Calu3 (cell line): Measurements from ENCODE around the gene CD24. TPM values are rescaled to one million over a fixed set of nuclear protein-coding genes. Genes with fewer than 3 reads are reported as not detected.
A peak's percentile ranks its signal among the peaks of the same experiment; 100 is the strongest.

Source experiments
- BruUV-seq: library from RNA; stranded (reverse); fragments of 400-500 nt; replicated peaks from 2 replicates; lab custom pipeline; 2021; lab: Mats Ljungman, UMichigan
- CTCF ChIA-PET: fragments of 300-600 bp; sonication (Branson Sonifier 250); formaldehyde crosslinking; loops from one replicate; lab custom pipeline; 2022; ENCODE audit warnings: antibody characterized with exemption; lab: Charles Lee
- DNase-seq: peaks from one replicate; pipeline ENCODE4 v3.0.0; 2022
- H3K27ac Mint-ChIP-seq: one replicate; pipeline ENCODE4 v1.8.0; 2022; ENCODE audit warnings: mixed read lengths; ENCODE audit not compliant: unreplicated experiment
- H3K27me3 Mint-ChIP-seq: one replicate; pipeline ENCODE4 v1.8.0; 2022; ENCODE audit warnings: mixed read lengths; ENCODE audit not compliant: unreplicated experiment
- H3K36me3 Mint-ChIP-seq: one replicate; pipeline ENCODE4 v1.8.0; 2022; ENCODE audit warnings: mild to moderate bottlenecking, moderate library complexity, mixed read lengths; ENCODE audit not compliant: insufficient read depth, unreplicated experiment
- H3K4me1 Mint-ChIP-seq: one replicate; pipeline ENCODE4 v1.8.0; 2022; ENCODE audit warnings: mild to moderate bottlenecking, low read depth, mixed read lengths; ENCODE audit not compliant: unreplicated experiment
- H3K4me3 Mint-ChIP-seq: one replicate; pipeline ENCODE4 v1.8.0; 2022; ENCODE audit warnings: mild to moderate bottlenecking, low read depth, moderate library complexity, mixed read lengths; ENCODE audit not compliant: unreplicated experiment
- H3K9me3 Mint-ChIP-seq: one replicate; pipeline ENCODE4 v1.8.0; 2022; ENCODE audit warnings: low read depth, mixed read lengths; ENCODE audit not compliant: unreplicated experiment
- CTCF ChIP-seq: fragments of 200-600 bp; IDR thresholded peaks from one replicate; pipeline ENCODE4 v1.8.0; 2022; ENCODE audit warnings: antibody characterized with exemption; ENCODE audit not compliant: unreplicated experiment
- intact Hi-C: fragments of 100-400 bp; cut with micrococcal nuclease; formaldehyde crosslinking; loops from one replicate; pipeline ENCODE4 v1.10.0; 2022; ENCODE audit not compliant: unreplicated experiment
- total RNA-seq: library from RNA; stranded (reverse); gene quantifications from 2 replicates; pipeline ENCODE4 v1.2.3, GENCODE V29; 2022

CD24 gene
- total RNA-seq, 1 experiment from 2014 or later = 1,415 TPM

DNA sequence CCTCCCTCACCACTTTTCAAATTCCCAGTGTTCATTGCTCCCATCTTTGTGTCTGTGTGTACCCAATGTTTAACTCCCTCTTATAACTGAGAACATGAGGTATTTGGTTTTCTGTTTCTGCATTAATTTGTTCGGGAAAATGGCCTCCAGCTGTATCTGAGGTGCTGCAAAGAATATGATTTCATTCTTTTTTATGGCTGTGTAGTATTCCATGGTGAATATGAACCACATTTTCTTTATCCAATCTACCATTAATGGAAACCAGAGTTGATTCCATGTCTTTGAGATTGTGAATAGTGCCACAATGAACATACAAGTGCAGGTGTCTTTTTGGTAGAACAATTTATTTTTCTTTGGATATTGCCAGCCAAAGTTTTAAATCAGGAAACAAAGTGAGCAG lies 10.4 kb downstream of the CD24 start:
- H3K4me3 Mint-ChIP-seq = no peak overlapping the region
- peak overlapping the region; percentile 15 for H3K27ac Mint-ChIP-seq
- no peak for TF ChIP-seq CTCF
- H3K36me3 Mint-ChIP-seq = peaks cover 21% of the 10 kb centered on the region
- no peaks in the 10 kb centered on the region for H3K27me3 Mint-ChIP-seq
- no TSS peak for BruUV-seq
- H3K9me3 Mint-ChIP-seq = peaks cover 3% of the 10 kb centered on the region
- no peak for DNase-seq
- peaks cover 16% of the 10 kb centered on the region for H3K4me1 Mint-ChIP-seq
- CTCF ChIA-PET = no interaction called here
- intact Hi-C loops = loop anchor here (5.0 kb wide), 1 partner anchor 37 kb away; no protein-coding TSS in a partner anchor

DNA sequence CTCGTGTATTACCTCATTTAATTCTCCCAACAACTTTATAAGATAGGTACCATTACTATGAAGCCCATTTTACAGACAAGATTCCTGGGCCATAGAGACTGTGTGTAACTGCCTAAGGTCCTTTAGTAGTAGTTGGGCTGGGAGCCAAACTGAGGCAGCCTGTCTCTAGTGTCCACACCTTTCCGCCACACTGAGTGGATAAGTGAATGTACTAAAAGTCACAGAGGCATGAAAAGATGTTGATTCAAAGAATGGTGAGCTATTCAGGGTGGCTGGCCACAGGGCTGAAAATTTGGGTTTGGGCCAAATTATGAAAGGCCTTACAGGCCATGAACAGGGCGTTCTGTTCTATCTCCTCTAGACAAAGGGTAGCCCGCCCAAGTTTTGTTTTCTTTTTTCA lies 11.0 kb downstream of the CD24 start:
- no TSS peak for BruUV-seq
- Mint-ChIP-seq H3K9me3 (peaks cover 3% of the 10 kb centered on the region), H3K36me3 (peaks cover 16% of the 10 kb centered on the region), H3K27me3 (no peaks in the 10 kb centered on the region), H3K27ac (no peak overlapping the region), H3K4me3 (no peak overlapping the region), H3K4me1 (peaks cover 13% of the 10 kb centered on the region)
- no peak for TF ChIP-seq CTCF
- intact Hi-C loops = loop anchor here (5.0 kb wide), 1 partner anchor 36 kb away; no protein-coding TSS in a partner anchor
- no peak for DNase-seq
- CTCF ChIA-PET = no interaction called here

GRCh38 chr6:106961801-106962200 lies 12.7 kb downstream of the CD24 start:
- Mint-ChIP-seq H3K9me3 (peaks cover 3% of the 10 kb centered on the region), H3K4me3 (no peak overlapping the region), H3K4me1 (peaks cover 13% of the 10 kb centered on the region), H3K36me3 (no peaks in the 10 kb centered on the region), H3K27me3 (no peaks in the 10 kb centered on the region), H3K27ac (no peak overlapping the region)
- no peak for DNase-seq
- no peak for TF ChIP-seq CTCF
- CTCF ChIA-PET = no interaction called here
- BruUV-seq = no TSS peak
- intact Hi-C loops = loop anchor here (5.0 kb wide), 1 partner anchor 34 kb away; no protein-coding TSS in a partner anchor

GRCh38 chr6:106961136-106961535 lies 13.4 kb downstream of the CD24 start:
- peaks cover 3% of the 10 kb centered on the region for H3K9me3 Mint-ChIP-seq
- intact Hi-C loops = loop anchor here (5.0 kb wide), 1 partner anchor 34 kb away; no protein-coding TSS in a partner anchor
- H3K36me3 Mint-ChIP-seq = no peaks in the 10 kb centered on the region
- CTCF ChIA-PET = no interaction called here
- no peak for DNase-seq
- peaks cover 13% of the 10 kb centered on the region for H3K4me1 Mint-ChIP-seq
- TF ChIP-seq CTCF = no peak
- H3K4me3 Mint-ChIP-seq = no peak overlapping the region
- no TSS peak for BruUV-seq
- H3K27me3 Mint-ChIP-seq = no peaks in the 10 kb centered on the region
- H3K27ac Mint-ChIP-seq = no peak overlapping the region
